ENCODE data around the gene LRTM1. TPM values are rescaled to one million over a fixed set of nuclear protein-coding genes. Genes with fewer than 3 reads are reported as not detected.

LRTM1 gene
- polyA plus RNA-seq, 3 donors = not detected

- no peak overlapping the region for H3K27ac Mint-ChIP-seq
- Histone ChIP-seq H4K20me1 (ENCODE audit: insufficient read depth, low read length) (no peaks in the 10 kb centered on the region), H3K27ac (ENCODE audit: low read depth in 1 of 2, low read length in 2 of 2) (no peak overlapping the region), H3K4me2 (replicated peaks; ENCODE audit: extremely low read depth, low read length, poor library complexity, severe bottlenecking) (no peak overlapping the region), H3K79me2 (ENCODE audit: insufficient read depth, low read length) (no peaks in the 10 kb centered on the region), H3K9me3 (replicated peaks in 1 of 2; ENCODE audit: control insufficient read depth in 1 of 2, insufficient read depth in 1 of 2, low read length in 2 of 2) (no peaks in the 10 kb centered on the region), H3K36me3 (replicated peaks in 1 of 2; ENCODE audit: control insufficient read depth in 1 of 2, insufficient read depth in 2 of 2, low read length in 2 of 2) (no peaks in the 10 kb centered on the region), H3K4me3 (replicated peaks in 1 of 3; ENCODE audit: low read depth in 2 of 3, low read length in 3 of 3) (no peak overlapping the region), H3K27me3 (ENCODE audit: control insufficient read depth in 2 of 2, insufficient read depth in 2 of 2, low read length in 2 of 2) (peaks cover 0 to 2% of the 10 kb centered on the region in 2 donors), H3K4me1 (ENCODE audit: control insufficient read depth in 1 of 2, insufficient read depth in 2 of 2, low read length in 2 of 2) (no peaks in the 10 kb centered on the region), H3K9ac (ENCODE audit: insufficient read depth, low read length, poor library complexity, severe bottlenecking) (no peak overlapping the region), H2AFZ (ENCODE audit: insufficient read depth, low read depth, low read length, poor library complexity, severe bottlenecking) (no peak overlapping the region)
- H3K4me3 Mint-ChIP-seq = no peak overlapping the region
- no peaks in the 10 kb centered on the region for H3K4me1 Mint-ChIP-seq
- no peak for DNase-seq
- peaks cover 0 to 3% (median 0%) of the 10 kb centered on the region in 7 donors for H3K9me3 Mint-ChIP-seq
- no peak for TF ChIP-seq CTCF (IDR thresholded peaks at IDR 0.05)
- H3K27me3 Mint-ChIP-seq (ENCODE audit: low read depth in 3 of 3) = peaks cover 4 to 6% (median 4%) of the 10 kb centered on the region in 3 donors
- no peaks in the 10 kb centered on the region for H3K36me3 Mint-ChIP-seq
- intact Hi-C loops (cut with micrococcal nuclease) = no loop called here
- WGBS (ENCODE audit: insufficient coverage) = 87% methylated on average over 4 of the region's 4 CpGs
These were observed 56.0 kb downstream of the LRTM1 start for GRCh38 chr3:54871867-54872266.

GRCh38 chr3:54870423-54870822 is 57.4 kb downstream of the LRTM1 start:
- Histone ChIP-seq H3K9me3 (replicated peaks in 1 of 2; ENCODE audit: control insufficient read depth in 1 of 2, insufficient read depth in 1 of 2, low read length in 2 of 2) (no peaks in the 10 kb centered on the region), H3K27me3 (ENCODE audit: control insufficient read depth in 2 of 2, insufficient read depth in 2 of 2, low read length in 2 of 2) (no peaks in the 10 kb centered on the region), H3K4me2 (replicated peaks; ENCODE audit: extremely low read depth, low read length, poor library complexity, severe bottlenecking) (no peak overlapping the region), H2AFZ (ENCODE audit: insufficient read depth, low read depth, low read length, poor library complexity, severe bottlenecking) (no peak overlapping the region), H3K4me3 (replicated peaks in 1 of 3; ENCODE audit: low read depth in 2 of 3, low read length in 3 of 3) (no peak overlapping the region), H3K79me2 (ENCODE audit: insufficient read depth, low read length) (no peaks in the 10 kb centered on the region), H3K9ac (ENCODE audit: insufficient read depth, low read length, poor library complexity, severe bottlenecking) (no peak overlapping the region), H3K27ac (ENCODE audit: low read depth in 1 of 2, low read length in 2 of 2) (no peak overlapping the region), H3K4me1 (ENCODE audit: control insufficient read depth in 1 of 2, insufficient read depth in 2 of 2, low read length in 2 of 2) (no peaks in the 10 kb centered on the region), H3K36me3 (replicated peaks in 1 of 2; ENCODE audit: control insufficient read depth in 1 of 2, insufficient read depth in 2 of 2, low read length in 2 of 2) (no peaks in the 10 kb centered on the region), H4K20me1 (ENCODE audit: insufficient read depth, low read length) (no peaks in the 10 kb centered on the region)
- no peak for DNase-seq
- 90% methylated on average over 2 of the region's 7 CpGs for WGBS (ENCODE audit: insufficient coverage)
- Mint-ChIP-seq H3K27ac (no peak overlapping the region), H3K4me1 (no peaks in the 10 kb centered on the region), H3K36me3 (no peaks in the 10 kb centered on the region), H3K9me3 (peaks cover 0 to 3% (median 0%) of the 10 kb centered on the region in 7 donors), H3K4me3 (no peak overlapping the region), H3K27me3 (ENCODE audit: low read depth in 3 of 3) (peaks cover 1 to 6% (median 4%) of the 10 kb centered on the region in 3 donors)
- TF ChIP-seq CTCF (IDR thresholded peaks at IDR 0.05) = no peak
- intact Hi-C loops (cut with micrococcal nuclease) = no loop called here

Measured in CD14-positive monocyte (primary cell).